GM18499 (cell line): Measurements from ENCODE around the gene COL8A1.
A peak's percentile ranks its signal among the peaks of the same experiment; 100 is the strongest.

ENCODE experiments used
- ATAC-seq: cut with Tn5 transposase; IDR thresholded peaks from one replicate; pipeline ENCODE4 v1.9.1; 2021; ENCODE audit warnings: moderate number of reproducible peaks; ENCODE audit not compliant: insufficient read depth, unreplicated experiment

The COL8A1 gene

GRCh38 chr3:99777708-99778107 lies 139.3 kb downstream of the COL8A1 start:
- no peak for ATAC-seq

GRCh38 chr3:99780749-99781148 lies 142.4 kb downstream of the COL8A1 start:
- no peak for ATAC-seq

GRCh38 chr3:99781761-99782160 lies 143.4 kb downstream of the COL8A1 start:
- ATAC-seq: no peak

- no peak for ATAC-seq
These were observed 144.7 kb downstream of the COL8A1 start for GRCh38 chr3:99783011-99783573.

- ATAC-seq: peak; percentile 68
These were observed 150.8 kb downstream of the COL8A1 start for GRCh38 chr3:99789011-99789721.

GRCh38 chr3:99794485-99794884 lies 156.1 kb downstream of the COL8A1 start:
- no peak for ATAC-seq

- no peak for ATAC-seq
These were observed 157.2 kb downstream of the COL8A1 start for GRCh38 chr3:99795573-99795972.

- ATAC-seq: no peak
These were observed 161.0 kb downstream of the COL8A1 start for GRCh38 chr3:99799422-99799821.

- no peak for ATAC-seq
These were observed 164.9 kb downstream of the COL8A1 start for GRCh38 chr3:99803297-99803696.

- ATAC-seq: no peak
These were observed 166.8 kb downstream of the COL8A1 start for GRCh38 chr3:99805160-99805559.

- ATAC-seq: no peak
These were observed 169.9 kb downstream of the COL8A1 start for GRCh38 chr3:99808163-99808794.

- ATAC-seq: no peak
These were observed 171.2 kb downstream of the COL8A1 start for GRCh38 chr3:99809565-99809964.

- ATAC-seq: no peak
These were observed 172.0 kb downstream of the COL8A1 start for GRCh38 chr3:99810403-99810802.

GRCh38 chr3:99817047-99817436 lies 178.6 kb downstream of the COL8A1 start:
- no peak for ATAC-seq

GRCh38 chr3:99817437-99818240 lies 179.2 kb downstream of the COL8A1 start, which contains the start of gene CMSS1:
CMSS1 (plus strand) TSS chr3:99817862.
- peak; percentile 92 for ATAC-seq

GRCh38 chr3:99818818-99819217 lies 180.4 kb downstream of the COL8A1 start:
- no peak for ATAC-seq

GRCh38 chr3:99823723-99824711 lies 185.6 kb downstream of the COL8A1 start:
- ATAC-seq: no peak

- no peak for ATAC-seq
These were observed 186.7 kb downstream of the COL8A1 start for GRCh38 chr3:99825004-99825640.

GRCh38 chr3:99829844-99830243 lies 191.4 kb downstream of the COL8A1 start:
- ATAC-seq: no peak
